ENCODE results near the gene FEM1A. TPM values are rescaled to one million over a fixed set of nuclear protein-coding genes. Genes with fewer than 3 reads are reported as not detected.
"Not testable (repeated sequence)": the region's sequence is repeated elsewhere in the genome, so short reads cannot be mapped to it uniquely, and the experiment has no call there.

Gene FEM1A
- total and polyA plus RNA-seq, 2 experiments from 2014 or later = 1.1 to 11.0 TPM

GRCh38 chr19:4775627-4776152, 15.8 kb upstream of the FEM1A start:
- in situ Hi-C loops (cut with MboI) = no loop called here
- H3K9ac ChIP-seq = no peak overlapping the region
- H3K27ac ChIP-seq = no peak overlapping the region
- H3K27me3 ChIP-seq (replicated peaks; ENCODE audit: insufficient read depth) = no peaks in the 10 kb centered on the region; the same call in 1 of the 2 replicates
- no peaks in the 10 kb centered on the region for H3K9me2 ChIP-seq (ENCODE audit: insufficient read depth)
- H3K4me3 ChIP-seq = no peak overlapping the region
- WGBS, 2 experiments (ENCODE audit: low coverage in 1 of 2, low lambda C conversion rate in 2 of 2, missing lambda C conversion rate in 2 of 2) = 41 to 42% methylated on average over 5 of the region's 5 CpGs
- H3K4me2 ChIP-seq (ENCODE audit: unreplicated experiment) = no peak overlapping the region
- no peak for DNase-seq
- H4K20me1 ChIP-seq (ENCODE audit: insufficient read depth) = no peaks in the 10 kb centered on the region
- no peaks in the 10 kb centered on the region for H3F3A ChIP-seq (ENCODE audit: insufficient read depth)
- H2AFZ ChIP-seq = no peak overlapping the region
- no peaks in the 10 kb centered on the region for H3K4me1 ChIP-seq (ENCODE audit: insufficient read depth)
- H3K79me2 ChIP-seq (ENCODE audit: insufficient read depth) = no peaks in the 10 kb centered on the region
- H3K9me3 ChIP-seq (ENCODE audit: low read depth) = no peaks in the 10 kb centered on the region
- H3K36me3 ChIP-seq (ENCODE audit: low read depth) = no peaks in the 10 kb centered on the region
- TF ChIP-seq EZH2phosphoT487 (IDR thresholded peaks at IDR 0.05; ENCODE audit: insufficient read depth, low read depth) (no peak), EZH2 (IDR thresholded peaks at IDR 0.05; ENCODE audit: insufficient read depth, poor library complexity, severe bottlenecking) (no peak)

GRCh38 chr19:4776436-4777211, 14.9 kb upstream of the FEM1A start:
- DNase-seq = peak; percentile 18
- H3K9me2 ChIP-seq (ENCODE audit: insufficient read depth) = no peaks in the 10 kb centered on the region
- no peaks in the 10 kb centered on the region for H3K9me3 ChIP-seq (ENCODE audit: low read depth)
- no peak overlapping the region for H3K27ac ChIP-seq
- no peaks in the 10 kb centered on the region; the same call in 1 of the 2 replicates for H3K27me3 ChIP-seq (replicated peaks; ENCODE audit: insufficient read depth)
- WGBS, 2 experiments (ENCODE audit: low coverage in 1 of 2, low lambda C conversion rate in 2 of 2, missing lambda C conversion rate in 2 of 2) = 33 to 38% methylated on average over 14 of the region's 14 CpGs
- H3F3A ChIP-seq (ENCODE audit: insufficient read depth) = no peaks in the 10 kb centered on the region
- H3K36me3 ChIP-seq (ENCODE audit: low read depth) = no peaks in the 10 kb centered on the region
- no peaks in the 10 kb centered on the region for H3K79me2 ChIP-seq (ENCODE audit: insufficient read depth)
- H3K4me2 ChIP-seq (ENCODE audit: unreplicated experiment) = no peak overlapping the region
- in situ Hi-C loops (cut with MboI) = no loop called here
- H3K4me3 ChIP-seq = no peak overlapping the region
- TF ChIP-seq EZH2phosphoT487 (IDR thresholded peaks at IDR 0.05; ENCODE audit: insufficient read depth, low read depth) = no peak
- TF ChIP-seq EZH2 (IDR thresholded peaks at IDR 0.05; ENCODE audit: insufficient read depth, poor library complexity, severe bottlenecking) = no peak
- no peaks in the 10 kb centered on the region for H3K4me1 ChIP-seq (ENCODE audit: insufficient read depth)
- no peaks in the 10 kb centered on the region for H4K20me1 ChIP-seq (ENCODE audit: insufficient read depth)
- no peak overlapping the region for H2AFZ ChIP-seq
- H3K9ac ChIP-seq = no peak overlapping the region

- not testable (repeated sequence) for DNase-seq
Observed at GRCh38 chr19:4778124-4778523, 13.4 kb upstream of the FEM1A start.

GRCh38 chr19:4780860-4781259, 10.7 kb upstream of the FEM1A start:
- no peaks in the 10 kb centered on the region for H3K9me3 ChIP-seq (ENCODE audit: low read depth)
- no peaks in the 10 kb centered on the region for H3K36me3 ChIP-seq (ENCODE audit: low read depth)
- H3K27ac ChIP-seq = no peak overlapping the region
- no peak overlapping the region for H2AFZ ChIP-seq
- DNase-seq = no peak
- H3K9ac ChIP-seq = no peak overlapping the region
- H4K20me1 ChIP-seq (ENCODE audit: insufficient read depth) = no peaks in the 10 kb centered on the region
- TF ChIP-seq EZH2phosphoT487 (IDR thresholded peaks at IDR 0.05; ENCODE audit: insufficient read depth, low read depth) (no peak), EZH2 (IDR thresholded peaks at IDR 0.05; ENCODE audit: insufficient read depth, poor library complexity, severe bottlenecking) (no peak)
- no peaks in the 10 kb centered on the region for H3K9me2 ChIP-seq (ENCODE audit: insufficient read depth)
- H3K4me1 ChIP-seq (ENCODE audit: insufficient read depth) = no peaks in the 10 kb centered on the region
- WGBS, 2 experiments (ENCODE audit: low coverage in 1 of 2, low lambda C conversion rate in 2 of 2, missing lambda C conversion rate in 2 of 2) = 50 to 66% methylated on average over 6 of the region's 6 CpGs
- H3K27me3 ChIP-seq (replicated peaks; ENCODE audit: insufficient read depth) = no peaks in the 10 kb centered on the region
- no peaks in the 10 kb centered on the region for H3F3A ChIP-seq (ENCODE audit: insufficient read depth)
- H3K79me2 ChIP-seq (ENCODE audit: insufficient read depth) = no peaks in the 10 kb centered on the region
- in situ Hi-C loops (cut with MboI) = loop anchor here (10.0 kb wide), 1 partner anchor 46 kb away; no protein-coding TSS in a partner anchor
- no peak overlapping the region for H3K4me2 ChIP-seq (ENCODE audit: unreplicated experiment)
- H3K4me3 ChIP-seq = no peak overlapping the region

More at GRCh38 chr19:4778124-4778523, 13.4 kb upstream of the FEM1A start:
- WGBS, 2 experiments (ENCODE audit: low coverage in 1 of 2, low lambda C conversion rate in 2 of 2, missing lambda C conversion rate in 2 of 2) = 69 to 71% methylated on average over 5 of the region's 5 CpGs
- H3K27me3 ChIP-seq (replicated peaks; ENCODE audit: insufficient read depth); H3K4me2 ChIP-seq (ENCODE audit: unreplicated experiment); H2AFZ ChIP-seq; H3F3A ChIP-seq (ENCODE audit: insufficient read depth); H3K79me2 ChIP-seq (ENCODE audit: insufficient read depth); H4K20me1 ChIP-seq (ENCODE audit: insufficient read depth); H3K4me3 ChIP-seq; H3K4me1 ChIP-seq (ENCODE audit: insufficient read depth); H3K9me2 ChIP-seq (ENCODE audit: insufficient read depth); H3K27ac ChIP-seq; H3K9ac ChIP-seq; H3K36me3 ChIP-seq (ENCODE audit: low read depth); in situ Hi-C loops (cut with MboI); H3K9me3 ChIP-seq (ENCODE audit: low read depth): not testable (repeated sequence)
